HG02938 (cell line): ENCODE measurements around the gene ELFN2.

Source experiments
- ATAC-seq: cut with Tn5 transposase; IDR thresholded peaks from one replicate; pipeline ENCODE4 v1.9.1; 2021; ENCODE audit warnings: mild to moderate bottlenecking, moderate library complexity; ENCODE audit not compliant: unreplicated experiment

The ELFN2 gene

DNA sequence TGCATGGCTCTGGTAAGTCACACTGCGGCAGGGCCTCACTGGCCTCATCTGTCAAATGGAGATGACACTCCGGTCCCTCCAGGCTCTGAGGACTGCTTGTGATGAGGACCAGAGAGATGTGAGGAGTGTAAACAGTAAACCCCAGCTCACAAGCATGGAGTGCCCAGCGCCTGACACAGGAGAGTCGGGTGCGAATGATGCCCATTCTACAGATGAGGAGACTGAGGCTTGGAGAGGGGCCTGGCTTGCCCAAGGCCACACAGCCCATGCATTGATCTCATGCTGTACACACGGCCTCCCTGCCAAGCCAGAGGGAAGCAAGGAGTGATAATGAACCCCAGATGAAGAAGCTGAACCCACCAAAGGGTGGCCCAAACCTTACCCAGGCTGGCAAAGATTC is 37.2 kb downstream of the ELFN2 start:
- ATAC-seq, result no peak

DNA sequence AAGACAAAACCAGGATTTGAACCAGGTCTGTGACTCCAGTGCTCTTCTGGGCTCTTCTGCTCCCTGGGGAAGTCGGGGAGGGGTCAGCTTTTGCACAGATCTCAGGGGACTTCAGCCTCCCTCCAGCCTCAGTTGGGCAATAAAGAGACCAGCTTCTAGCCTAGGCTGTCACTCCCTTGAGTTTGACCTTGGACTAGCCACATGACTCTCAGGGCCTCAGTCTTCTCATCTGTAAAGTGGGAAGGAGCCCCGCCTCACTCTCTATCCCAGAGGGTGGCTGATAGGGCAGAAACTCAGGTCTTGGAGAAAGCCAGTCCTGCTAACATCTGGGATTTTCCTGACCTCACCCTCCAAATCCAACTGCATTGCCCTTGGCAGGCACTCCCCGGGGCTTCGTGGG is 38.7 kb downstream of the ELFN2 start:
- ATAC-seq, result no peak

DNA sequence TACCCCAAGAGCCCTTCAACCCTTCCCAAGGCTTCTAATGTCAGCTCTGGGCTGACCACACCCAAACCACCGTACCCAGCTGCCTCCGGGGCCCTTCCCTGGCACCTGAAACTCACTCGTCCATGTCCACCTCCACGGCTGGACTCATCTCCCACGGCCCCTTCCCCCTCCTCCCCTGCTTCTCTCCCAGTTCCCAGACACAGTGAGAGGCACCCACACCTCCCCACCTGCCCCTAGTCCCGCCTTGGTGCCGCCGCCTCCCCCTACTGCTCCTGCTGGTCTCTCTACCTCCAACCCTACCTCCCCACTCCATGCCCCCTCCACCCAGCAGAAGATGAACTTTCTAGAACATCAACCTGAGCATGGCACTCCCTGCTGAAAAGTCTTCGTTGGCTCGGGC is 39.5 kb downstream of the ELFN2 start:
- no peak for ATAC-seq

DNA sequence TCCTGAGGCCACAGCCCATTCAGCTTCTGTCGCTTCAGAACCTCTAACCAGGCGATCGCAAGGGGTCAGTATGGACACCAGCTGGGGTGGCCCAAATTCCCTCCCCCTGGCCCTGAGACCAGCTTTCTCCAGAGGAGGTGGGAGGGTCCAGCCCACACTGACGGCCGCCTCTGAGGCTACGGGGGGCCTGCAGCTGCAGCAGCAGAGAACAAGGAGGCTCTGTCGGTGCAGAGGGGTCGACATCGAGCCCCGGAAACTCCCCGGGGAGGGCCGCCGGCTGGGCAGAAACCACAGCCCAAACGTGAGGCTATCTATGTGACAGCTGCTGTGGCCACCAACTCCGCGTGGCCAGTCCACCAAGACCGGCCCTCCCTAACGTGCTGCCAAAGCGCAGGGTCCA is 40.8 kb downstream of the ELFN2 start:
- no peak for ATAC-seq

DNA sequence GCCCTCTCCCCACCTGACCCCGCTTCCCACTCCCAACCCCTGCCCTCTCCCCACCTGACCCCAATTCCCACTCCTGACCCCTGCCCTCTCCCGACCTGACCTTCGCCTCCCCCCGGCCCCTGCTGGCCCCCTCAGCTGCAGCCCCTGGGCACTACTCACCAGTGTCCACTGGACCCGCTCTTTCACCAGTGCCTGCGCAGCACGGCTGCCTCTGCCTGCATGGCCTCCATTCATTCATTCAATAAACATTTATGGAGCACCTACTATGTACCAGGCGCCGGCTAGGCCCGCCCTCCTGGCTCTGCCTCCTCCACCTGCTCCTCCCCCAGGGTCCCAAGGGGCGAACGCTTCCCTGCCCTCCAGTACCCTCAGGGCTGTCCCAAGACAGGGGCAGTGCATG is 42.6 kb downstream of the ELFN2 start:
- no peak for ATAC-seq

DNA sequence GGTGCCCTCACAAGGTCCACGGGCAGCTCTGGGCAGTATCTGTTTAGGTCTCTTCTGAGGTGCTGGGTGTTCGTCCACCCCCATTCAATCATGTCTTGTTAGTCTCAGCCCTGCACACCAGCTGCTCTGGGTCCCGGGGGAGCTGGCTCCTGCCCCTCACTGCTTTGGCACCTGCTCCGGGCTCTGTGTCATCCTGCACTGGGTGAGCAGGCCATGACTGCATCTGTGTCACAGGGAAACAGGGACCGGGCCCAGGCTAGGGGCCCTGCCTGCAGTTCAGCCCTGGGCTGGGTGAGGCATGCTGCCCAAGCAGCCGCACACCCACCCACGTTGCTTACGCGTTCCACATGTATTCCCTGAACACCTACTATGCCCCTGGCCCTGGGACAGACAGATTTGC is 43.9 kb downstream of the ELFN2 start:
- no peak for ATAC-seq

DNA sequence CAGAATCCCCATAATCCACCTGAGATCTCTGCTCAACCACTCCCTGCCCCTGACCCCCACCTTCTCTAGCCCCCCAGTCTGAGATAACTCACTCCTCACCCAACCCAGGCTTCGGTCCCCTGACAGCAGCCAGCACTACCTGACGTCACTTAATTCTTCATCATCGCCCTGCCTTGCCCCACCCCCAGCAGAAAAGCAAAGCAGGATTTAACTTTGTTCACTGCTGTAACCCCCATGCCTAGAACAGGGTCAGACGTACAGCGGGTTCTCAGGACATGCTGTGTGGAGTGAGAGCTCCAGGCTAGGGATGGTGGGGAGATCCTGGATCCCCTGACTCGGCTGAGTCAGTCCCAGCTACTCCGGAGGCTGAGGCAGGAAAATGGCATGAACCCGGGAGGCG is 45.8 kb downstream of the ELFN2 start:
- ATAC-seq, result no peak

DNA sequence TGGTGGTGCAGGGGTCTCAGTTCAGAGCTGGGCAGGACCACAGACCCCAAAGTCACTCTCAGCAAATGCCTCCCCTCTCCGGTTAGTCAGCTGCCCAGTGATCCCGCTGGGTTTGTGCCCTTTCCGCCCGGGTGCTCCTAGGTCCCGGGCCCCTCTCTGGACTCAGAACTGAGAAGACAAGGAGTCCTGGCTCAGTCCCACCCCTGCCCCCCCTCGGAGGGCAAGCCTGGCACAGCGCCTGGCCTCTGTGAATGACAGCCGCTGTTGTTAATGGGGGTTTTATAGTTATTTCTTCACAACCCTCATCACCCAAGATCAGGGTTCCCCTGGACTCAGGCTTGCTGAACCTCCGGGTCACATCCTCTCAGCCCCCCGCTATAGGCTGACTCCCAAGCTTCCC is 47.6 kb downstream of the ELFN2 start:
- no peak for ATAC-seq

DNA sequence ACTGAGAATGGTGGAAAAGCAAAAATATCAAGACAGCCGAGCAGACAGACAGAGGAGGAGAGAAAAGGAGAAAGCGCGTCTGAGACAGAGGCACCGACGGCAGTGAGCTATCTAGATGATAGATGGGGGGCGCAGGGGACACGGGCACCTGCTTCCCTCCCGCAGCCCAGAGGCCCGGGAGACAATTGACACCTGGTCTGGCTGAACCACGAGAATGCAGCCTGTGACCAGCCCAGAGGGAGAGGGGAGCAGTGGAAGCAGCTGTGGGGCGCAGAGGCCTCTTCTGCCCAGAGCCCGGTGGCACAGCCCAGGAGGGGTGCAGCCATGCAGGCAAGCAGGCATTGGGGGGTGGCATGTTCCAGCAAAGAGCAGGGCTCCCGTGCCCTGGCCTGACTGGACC is 48.2 kb downstream of the ELFN2 start:
- ATAC-seq, result no peak

DNA sequence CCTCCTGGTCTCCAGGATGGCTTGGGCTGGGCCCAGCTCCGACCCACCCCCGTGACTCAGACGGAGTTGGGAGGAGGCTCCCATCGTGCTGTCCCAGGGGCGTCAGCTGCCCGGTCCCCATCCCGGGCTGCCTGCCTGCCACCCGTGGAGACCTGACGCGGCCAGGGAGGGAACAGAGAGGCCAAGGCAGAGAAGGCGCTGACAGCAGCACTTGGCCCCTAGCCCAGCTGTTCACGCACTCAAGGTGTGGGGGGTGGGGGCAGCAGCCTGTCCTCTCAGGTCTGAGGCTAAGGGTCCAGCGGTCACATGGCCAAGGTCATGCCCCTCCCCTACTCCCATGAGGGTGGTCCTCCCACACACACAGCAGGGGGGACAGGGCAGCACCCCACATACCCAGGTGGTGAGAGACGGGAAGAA is 48.6 kb downstream of the ELFN2 start:
- ATAC-seq, result no peak

DNA sequence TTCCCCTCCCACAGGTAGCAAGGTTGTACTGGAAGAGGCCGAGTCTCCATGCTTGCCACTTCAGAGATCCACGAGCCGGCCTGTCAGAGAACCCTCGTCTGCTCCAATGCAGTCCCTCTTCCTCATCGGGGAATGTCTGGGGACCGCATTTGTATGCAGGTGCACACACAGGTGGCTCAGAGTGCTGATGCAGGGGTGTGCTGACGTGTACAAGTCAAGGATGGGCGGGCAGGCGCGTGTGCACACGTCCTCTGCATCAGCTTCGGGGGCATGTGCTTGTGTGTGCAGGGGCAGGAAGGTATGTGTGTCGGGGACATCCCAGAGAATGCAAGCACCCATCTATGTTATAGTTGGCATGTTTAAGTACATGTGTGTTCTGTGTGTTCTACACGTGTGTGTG is 49.4 kb downstream of the ELFN2 start:
- ATAC-seq, result no peak

DNA sequence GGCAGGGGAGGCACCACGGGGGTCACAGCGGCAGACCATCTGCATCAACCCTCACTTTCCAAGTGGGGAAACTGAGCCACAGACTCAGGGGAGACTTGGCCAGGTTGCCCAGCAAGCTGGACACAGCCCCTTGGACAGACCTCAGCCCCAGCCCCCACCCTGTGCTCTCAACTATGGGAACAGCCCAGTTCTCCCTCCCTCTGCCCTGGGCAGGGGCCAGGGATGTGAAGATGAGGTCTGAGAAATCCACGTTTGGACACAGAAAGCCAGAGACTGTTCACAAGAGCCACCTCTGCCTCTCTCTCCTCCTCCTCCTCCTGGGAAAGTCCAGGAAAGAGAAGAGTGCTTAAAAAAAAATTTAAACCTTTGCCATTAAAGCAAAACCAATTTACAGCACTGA is 50.1 kb downstream of the ELFN2 start:
- ATAC-seq, result no peak

DNA sequence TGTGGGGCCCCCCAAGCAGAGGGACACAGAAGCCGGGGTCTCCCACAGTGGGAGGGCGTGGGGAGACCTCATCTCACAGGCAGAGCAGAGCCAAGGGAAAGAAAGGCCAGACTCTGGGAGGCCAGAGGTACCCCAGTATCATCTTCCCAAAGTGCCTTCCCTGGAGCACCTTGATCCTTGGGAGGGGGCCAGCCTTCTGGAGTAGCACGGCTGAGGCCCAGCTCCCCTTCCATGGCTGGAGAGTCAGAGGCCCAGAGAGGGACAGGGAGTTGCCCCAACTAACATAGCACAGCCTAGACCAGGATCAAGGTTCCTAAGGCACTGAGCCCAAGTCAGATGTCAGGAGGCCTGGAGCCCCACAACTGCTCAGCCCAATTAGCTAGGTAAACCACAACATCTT is 50.6 kb downstream of the ELFN2 start:
- ATAC-seq, result no peak

DNA sequence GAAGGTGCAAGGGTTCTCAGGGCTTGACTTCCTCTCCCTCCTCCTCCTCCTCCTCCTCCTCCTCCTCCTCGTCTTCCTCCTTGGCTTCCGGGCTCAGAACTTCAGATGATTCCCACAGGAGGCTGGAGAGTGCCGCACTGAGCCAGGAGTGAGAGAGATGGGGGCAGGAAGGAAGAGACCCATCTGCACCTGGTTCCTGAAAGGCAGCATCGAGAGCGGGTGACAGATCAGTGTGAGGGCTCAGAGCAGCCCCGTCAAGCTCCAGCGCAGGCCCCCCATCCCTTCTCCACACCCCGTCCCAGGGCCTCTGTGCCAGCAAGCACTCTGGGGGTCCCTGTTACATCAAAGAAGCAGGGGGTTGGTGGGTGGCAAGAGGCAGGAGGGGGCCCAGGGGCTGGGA is 51.5 kb downstream of the ELFN2 start:
- ATAC-seq, result no peak

DNA sequence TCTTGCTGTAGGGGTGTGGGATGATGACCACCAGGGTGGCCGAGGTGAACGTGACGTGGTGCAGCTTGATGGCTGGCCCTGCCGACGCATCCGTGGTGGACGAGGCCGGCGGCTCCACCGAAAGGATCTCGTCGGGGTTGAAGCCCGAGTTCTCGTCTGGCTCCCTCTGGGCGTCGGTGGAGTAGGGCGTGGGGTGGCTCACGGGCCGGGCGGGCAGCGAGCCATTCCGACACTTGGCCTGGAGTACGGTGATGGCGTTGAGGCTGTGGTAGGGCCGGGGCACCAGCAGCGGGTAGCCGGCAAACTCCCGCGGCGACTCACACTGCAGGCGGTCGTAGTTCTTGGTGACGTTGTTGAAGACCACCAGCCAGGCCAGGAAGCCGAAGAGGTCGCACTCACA is 52.7 kb downstream of the ELFN2 start:
- no peak for ATAC-seq

DNA sequence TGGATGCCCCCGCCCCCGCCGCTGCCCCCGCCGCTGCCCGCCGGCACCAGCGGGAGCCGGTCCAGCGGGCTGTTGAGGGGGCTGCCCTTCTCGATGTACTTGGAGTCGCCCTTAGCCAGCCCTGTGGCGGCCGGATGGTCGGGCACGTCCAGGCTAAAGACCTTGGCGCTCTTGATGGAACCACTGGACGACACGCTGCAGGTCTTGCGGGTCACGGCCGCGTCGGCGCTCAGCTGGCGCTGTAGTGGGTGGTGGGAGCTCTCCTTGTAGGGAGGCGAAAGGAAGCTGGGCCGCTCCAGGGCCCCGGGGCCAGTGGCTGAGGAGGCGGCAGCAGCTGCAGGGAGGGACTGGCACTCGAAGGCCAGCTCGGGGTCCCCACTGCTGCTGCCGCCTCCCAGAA is 53.8 kb downstream of the ELFN2 start:
- no peak for ATAC-seq

DNA sequence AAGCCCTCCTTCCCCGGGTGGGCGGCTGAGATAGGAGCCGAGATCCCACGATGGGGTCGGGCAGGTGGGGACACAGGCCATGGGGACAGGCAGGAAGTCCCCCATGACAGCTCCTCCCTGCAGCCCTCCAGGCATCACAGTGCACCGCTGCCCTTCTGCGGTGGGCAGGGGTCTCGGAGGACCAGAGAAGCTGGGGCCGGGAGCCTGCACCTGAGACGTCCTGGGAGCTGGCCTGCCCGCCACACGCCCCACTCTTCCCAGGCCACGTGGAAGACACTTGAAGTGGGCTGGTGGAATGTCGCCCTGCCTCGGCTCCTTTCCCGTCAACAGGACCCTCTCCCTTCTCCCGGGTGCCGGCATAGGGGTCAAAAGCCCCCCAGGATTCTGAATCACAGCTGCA is 55.4 kb downstream of the ELFN2 start:
- ATAC-seq, result no peak

DNA sequence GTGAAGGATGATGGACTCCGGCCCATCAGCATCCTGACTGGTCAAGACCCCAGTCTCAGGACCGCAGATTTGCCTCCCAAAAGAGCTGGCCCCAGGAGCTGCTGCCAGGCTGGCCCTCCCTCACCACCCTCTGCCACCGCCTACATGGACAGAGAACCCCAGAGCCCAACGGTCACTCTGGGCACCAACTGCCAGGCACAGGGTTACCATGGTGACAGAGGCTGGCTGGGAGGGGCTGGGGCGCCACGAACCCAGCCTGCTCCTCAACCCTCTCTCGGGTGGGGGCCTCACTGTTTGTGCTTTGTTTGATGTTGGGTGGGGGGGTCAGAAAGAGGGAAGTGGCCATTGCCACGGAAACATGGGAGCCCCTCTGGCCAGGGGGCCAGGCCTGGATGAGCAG is 55.8 kb downstream of the ELFN2 start:
- ATAC-seq, result no peak

DNA sequence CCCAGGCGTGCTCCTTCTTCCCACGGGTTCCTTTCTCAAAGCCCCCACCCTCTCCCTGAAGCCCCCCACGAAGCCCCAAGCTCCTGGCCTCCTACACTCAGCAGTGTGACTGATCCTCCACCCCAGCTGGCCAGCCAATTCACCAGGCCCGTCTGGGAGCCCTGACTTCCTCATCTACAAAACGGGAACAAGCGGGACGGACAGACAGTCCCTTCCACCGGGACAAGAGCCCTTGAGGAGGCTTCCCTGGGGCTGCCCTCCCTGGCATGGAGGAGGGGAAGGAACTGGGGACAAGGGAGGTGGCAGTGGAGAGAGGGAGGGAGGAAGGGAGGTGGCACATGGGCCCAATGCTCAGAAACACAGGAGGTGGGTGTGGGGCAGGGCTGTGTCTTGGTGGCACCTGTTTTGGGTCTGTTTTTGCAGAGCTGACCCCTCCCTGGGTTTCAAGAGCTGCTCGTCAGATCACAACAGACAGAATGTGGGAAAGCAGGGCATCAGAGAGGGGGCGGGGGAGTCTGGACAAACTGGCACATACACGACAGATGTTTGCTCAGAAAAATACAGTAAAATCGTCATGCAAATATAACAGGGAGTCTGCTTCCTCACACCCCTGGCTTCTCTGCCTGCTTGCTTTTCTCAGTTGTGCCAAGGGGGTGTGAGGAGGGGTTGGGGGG is 56.8 kb downstream of the ELFN2 start:
- ATAC-seq, result no peak

DNA sequence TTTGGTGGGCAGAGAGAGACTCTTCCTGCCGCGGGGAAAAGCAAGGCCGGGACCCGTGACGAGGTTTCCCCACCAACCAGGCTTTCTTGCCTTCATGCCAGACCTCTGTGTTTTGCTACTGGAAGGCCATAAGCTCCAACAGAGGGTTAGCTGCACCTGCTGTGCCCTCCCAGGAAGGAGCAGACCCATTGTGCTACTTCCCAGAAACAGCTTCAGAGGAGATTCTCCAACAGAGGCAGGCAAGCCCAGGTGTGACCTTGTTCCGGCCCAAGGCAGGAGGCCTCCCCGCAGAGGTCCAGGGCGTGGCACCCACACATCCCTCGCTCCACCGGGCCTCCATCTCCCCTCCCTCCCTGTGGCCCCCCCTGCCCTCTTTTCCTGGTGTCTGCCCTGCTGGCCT is 57.8 kb downstream of the ELFN2 start:
- ATAC-seq, result no peak

DNA sequence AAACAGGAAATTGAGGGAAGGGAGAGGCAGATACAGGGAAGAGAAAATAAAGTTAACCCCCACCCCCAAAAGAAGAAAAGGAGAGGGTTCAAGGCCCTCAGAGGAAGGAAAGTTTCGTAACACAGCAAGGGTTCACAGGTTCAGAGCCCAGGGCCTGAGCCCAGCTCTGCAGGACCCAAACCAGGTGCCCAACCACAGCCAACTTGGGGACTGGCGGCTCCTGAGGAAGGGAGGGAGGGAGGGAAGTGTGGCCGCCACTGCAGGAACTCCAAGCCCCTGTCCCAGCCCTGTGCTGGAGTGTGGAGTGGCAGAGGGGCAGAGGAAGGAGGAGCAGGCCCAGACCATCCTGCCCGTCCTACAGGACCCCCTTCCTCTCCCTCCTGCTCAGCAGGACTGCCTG is 59.2 kb downstream of the ELFN2 start:
- ATAC-seq, result no peak

DNA sequence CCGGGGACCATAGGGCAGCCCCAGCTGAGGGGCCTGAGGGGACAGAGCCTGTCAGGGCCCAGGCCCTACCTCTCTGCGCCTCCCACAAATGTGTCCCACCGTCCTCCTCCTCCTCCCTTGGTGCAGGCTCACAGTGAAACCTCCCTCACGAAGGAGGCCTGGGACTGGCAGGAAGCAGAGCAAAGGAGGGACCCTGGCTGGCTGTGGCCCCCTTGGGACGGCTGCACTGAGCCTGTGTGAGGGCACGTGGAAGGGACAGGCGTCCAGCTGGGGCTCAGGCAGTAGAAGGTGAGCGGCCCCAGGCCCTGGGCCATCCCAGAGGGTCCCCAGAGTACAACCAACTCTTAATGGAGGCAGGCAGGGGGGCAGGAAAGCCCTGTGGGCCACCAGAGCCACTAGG is 60.7 kb downstream of the ELFN2 start:
- no peak for ATAC-seq

DNA sequence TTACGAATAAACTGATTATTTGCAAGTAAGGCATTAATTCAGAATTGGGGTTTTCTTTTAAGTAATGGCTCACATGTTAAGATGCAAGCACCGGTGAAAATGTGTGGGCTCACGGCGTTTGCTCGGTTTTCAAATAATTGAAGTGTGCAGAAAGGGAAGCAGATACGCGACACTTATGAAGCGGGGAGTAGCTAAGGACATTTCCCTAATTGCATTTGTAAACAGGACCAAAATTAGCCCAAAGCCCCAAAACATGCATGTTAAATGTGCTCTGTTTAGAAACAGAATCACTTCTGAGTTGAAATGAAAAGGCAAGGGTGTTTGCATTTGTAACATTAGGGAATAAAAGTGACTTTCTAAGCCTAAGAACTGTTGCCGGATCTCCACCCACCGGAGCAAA is 61.3 kb downstream of the ELFN2 start:
- no peak for ATAC-seq
